H54 (cell line): ENCODE results near the gene DNAJC10.
"Not testable (repeated sequence)": the region's sequence is repeated elsewhere in the genome, so short reads cannot be mapped to it uniquely, and the experiment has no call there.

Experiments
- DNase-seq: peaks from one replicate; pipeline ENCODE4 v3.0.0; 2011; ENCODE audit warnings: low spot score, mixed read lengths; ENCODE audit not compliant: insufficient read length
- FAIRE-seq: peaks from 3 replicates; lab custom pipeline; 2011; peaks lifted over from hg19 to GRCh38; lab: Jason Lieb, UNC
- POLR2A ChIP-seq: IDR thresholded peaks from 2 replicates; pipeline ENCODE4 v1.6.1; 2011; ENCODE audit warnings: low read depth, mild to moderate bottlenecking, low read length

Gene DNAJC10

GRCh38 chr2:182715892-182716649, at the start of gene DNAJC10:
TSS of gene DNAJC10 (plus strand) at chr2:182716257. CDS start at chr2:182718087, 1,830 bp downstream.
- peak; percentile 76 for DNase-seq
- peak; percentile 87 for FAIRE-seq
- TF ChIP-seq POLR2A = peak; percentile 96

- TF ChIP-seq POLR2A = no peak
- DNase-seq (no peak), FAIRE-seq (no peak)
Measured at GRCh38 chr2:182666674-182667314, 49.3 kb upstream of the DNAJC10 start.

GRCh38 chr2:182667315-182667695, 48.8 kb upstream of the DNAJC10 start:
- FAIRE-seq (no peak), DNase-seq (no peak)

GRCh38 chr2:182668671-182669070, 47.4 kb upstream of the DNAJC10 start:
- DNase-seq = no peak
- no peak for TF ChIP-seq POLR2A
- no peak for FAIRE-seq

More at GRCh38 chr2:182667315-182667695, 48.8 kb upstream of the DNAJC10 start:
- TF ChIP-seq POLR2A = no peak

GRCh38 chr2:182672466-182673165, 43.4 kb upstream of the DNAJC10 start:
- DNase-seq = peak; percentile 9
- peak; percentile 92 for FAIRE-seq
- TF ChIP-seq POLR2A = no peak

GRCh38 chr2:182680837-182681236, 35.2 kb upstream of the DNAJC10 start:
- DNase-seq (no peak), FAIRE-seq (no peak)
- TF ChIP-seq POLR2A = no peak

- FAIRE-seq = no peak
- DNase-seq = no peak
- TF ChIP-seq POLR2A = no peak
Measured at GRCh38 chr2:182682210-182682609, 33.8 kb upstream of the DNAJC10 start.

- FAIRE-seq (no peak), DNase-seq (no peak)
- TF ChIP-seq POLR2A = no peak
Measured at GRCh38 chr2:182685559-182685958, 30.5 kb upstream of the DNAJC10 start.

- DNase-seq = not testable (repeated sequence)
Measured at GRCh38 chr2:182686763-182687162, 29.3 kb upstream of the DNAJC10 start.

GRCh38 chr2:182694189-182694588, 21.9 kb upstream of the DNAJC10 start:
- FAIRE-seq (no peak), DNase-seq (no peak)
- TF ChIP-seq POLR2A = no peak

More at GRCh38 chr2:182686763-182687162, 29.3 kb upstream of the DNAJC10 start:
- not testable (repeated sequence) for FAIRE-seq

GRCh38 chr2:182695776-182696175, 20.3 kb upstream of the DNAJC10 start:
- FAIRE-seq = no peak
- no peak for TF ChIP-seq POLR2A
- DNase-seq = no peak

GRCh38 chr2:182698671-182699070, 17.4 kb upstream of the DNAJC10 start:
- DNase-seq (no peak), FAIRE-seq (no peak)
- no peak for TF ChIP-seq POLR2A

- TF ChIP-seq POLR2A = no peak
- DNase-seq = no peak
- no peak for FAIRE-seq
Measured at GRCh38 chr2:182705761-182706160, 10.3 kb upstream of the DNAJC10 start.

GRCh38 chr2:182706751-182707150, 9.3 kb upstream of the DNAJC10 start:
- no peak for DNase-seq
- no peak for FAIRE-seq
- TF ChIP-seq POLR2A = no peak
